ENCODE data around the gene NELFB. TPM values are rescaled to one million over a fixed set of nuclear protein-coding genes. Genes with fewer than 3 reads are reported as not detected.

NELFB gene
- total and polyA plus RNA-seq, 9 of the 15 experiments (the other 6 are each of a cell fraction or from before 2014, with no cell fraction given): 0.24 to 84.0 (median 29.7) TPM

DNA sequence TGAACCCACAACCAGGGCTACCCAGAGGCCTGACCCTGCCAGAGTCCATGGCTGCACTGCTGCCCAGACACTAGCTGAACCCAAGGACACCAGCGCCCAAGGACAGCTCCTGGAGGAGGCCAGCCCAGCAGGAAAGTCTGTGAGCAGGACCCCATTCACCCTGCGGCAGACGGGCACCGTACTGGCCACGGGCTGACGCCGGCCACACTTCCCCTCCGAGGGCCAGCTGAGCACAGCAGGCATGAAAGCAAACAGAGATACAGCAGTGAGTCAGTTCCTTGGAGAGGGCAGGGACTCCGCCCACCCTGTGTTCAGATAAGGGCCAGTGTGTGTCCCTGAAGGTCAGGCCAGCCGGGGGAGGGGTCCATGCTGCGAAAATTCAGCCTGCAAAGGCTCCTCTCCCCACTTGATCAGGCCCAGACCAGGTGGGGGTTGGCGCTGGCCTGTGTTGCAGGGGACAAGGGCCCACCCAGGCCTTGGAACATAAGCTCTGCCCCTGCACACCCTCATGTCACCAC is 36.3 kb upstream of the NELFB start (continued):
- no peak; the same call in 1 of the 2 replicates for TF ChIP-seq ZNF407 (IDR thresholded peaks at IDR 0.05; ENCODE audit: low read depth)
- peak in 1 of 2 experiments; percentile 59; a peak in 2 of 4 replicates for TF ChIP-seq TRIM24 (IDR thresholded peaks at IDR 0.05)
- TF ChIP-seq MCM5 (IDR thresholded peaks at IDR 0.05; ENCODE audit: low read depth): no peak
- TF ChIP-seq, protein P1, sequence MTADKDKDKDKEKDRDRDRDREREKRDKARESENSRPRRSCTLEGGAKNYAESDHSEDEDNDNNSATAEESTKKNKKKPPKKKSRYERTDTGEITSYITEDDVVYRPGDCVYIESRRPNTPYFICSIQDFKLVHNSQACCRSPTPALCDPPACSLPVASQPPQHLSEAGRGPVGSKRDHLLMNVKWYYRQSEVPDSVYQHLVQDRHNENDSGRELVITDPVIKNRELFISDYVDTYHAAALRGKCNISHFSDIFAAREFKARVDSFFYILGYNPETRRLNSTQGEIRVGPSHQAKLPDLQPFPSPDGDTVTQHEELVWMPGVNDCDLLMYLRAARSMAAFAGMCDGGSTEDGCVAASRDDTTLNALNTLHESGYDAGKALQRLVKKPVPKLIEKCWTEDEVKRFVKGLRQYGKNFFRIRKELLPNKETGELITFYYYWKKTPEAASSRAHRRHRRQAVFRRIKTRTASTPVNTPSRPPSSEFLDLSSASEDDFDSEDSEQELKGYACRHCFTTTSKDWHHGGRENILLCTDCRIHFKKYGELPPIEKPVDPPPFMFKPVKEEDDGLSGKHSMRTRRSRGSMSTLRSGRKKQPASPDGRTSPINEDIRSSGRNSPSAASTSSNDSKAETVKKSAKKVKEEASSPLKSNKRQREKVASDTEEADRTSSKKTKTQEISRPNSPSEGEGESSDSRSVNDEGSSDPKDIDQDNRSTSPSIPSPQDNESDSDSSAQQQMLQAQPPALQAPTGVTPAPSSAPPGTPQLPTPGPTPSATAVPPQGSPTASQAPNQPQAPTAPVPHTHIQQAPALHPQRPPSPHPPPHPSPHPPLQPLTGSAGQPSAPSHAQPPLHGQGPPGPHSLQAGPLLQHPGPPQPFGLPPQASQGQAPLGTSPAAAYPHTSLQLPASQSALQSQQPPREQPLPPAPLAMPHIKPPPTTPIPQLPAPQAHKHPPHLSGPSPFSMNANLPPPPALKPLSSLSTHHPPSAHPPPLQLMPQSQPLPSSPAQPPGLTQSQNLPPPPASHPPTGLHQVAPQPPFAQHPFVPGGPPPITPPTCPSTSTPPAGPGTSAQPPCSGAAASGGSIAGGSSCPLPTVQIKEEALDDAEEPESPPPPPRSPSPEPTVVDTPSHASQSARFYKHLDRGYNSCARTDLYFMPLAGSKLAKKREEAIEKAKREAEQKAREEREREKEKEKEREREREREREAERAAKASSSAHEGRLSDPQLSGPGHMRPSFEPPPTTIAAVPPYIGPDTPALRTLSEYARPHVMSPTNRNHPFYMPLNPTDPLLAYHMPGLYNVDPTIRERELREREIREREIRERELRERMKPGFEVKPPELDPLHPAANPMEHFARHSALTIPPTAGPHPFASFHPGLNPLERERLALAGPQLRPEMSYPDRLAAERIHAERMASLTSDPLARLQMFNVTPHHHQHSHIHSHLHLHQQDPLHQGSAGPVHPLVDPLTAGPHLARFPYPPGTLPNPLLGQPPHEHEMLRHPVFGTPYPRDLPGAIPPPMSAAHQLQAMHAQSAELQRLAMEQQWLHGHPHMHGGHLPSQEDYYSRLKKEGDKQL (CRISPR knock-in tag; IDR thresholded peaks at IDR 0.05; ENCODE audit: borderline replicate concordance): no peak
- TF ChIP-seq, protein P2, sequence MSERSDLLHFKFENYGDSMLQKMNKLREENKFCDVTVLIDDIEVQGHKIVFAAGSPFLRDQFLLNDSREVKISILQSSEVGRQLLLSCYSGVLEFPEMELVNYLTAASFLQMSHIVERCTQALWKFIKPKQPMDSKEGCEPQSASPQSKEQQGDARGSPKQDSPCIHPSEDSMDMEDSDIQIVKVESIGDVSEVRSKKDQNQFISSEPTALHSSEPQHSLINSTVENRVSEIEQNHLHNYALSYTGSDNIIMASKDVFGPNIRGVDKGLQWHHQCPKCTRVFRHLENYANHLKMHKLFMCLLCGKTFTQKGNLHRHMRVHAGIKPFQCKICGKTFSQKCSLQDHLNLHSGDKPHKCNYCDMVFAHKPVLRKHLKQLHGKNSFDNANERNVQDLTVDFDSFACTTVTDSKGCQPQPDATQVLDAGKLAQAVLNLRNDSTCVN (CRISPR knock-in tag; IDR thresholded peaks at IDR 0.05): peak; percentile 84; the same call in 1 of the 2 replicates
- no peak for TF ChIP-seq CHD1 (IDR thresholded peaks at IDR 0.05; ENCODE audit: low read length)
- TF ChIP-seq GATAD2B (IDR thresholded peaks at IDR 0.05; ENCODE audit: borderline replicate concordance): 0 out of 2 replicates have a peak, but pooled peaks have one; percentile 60
- TF ChIP-seq, protein P3, sequence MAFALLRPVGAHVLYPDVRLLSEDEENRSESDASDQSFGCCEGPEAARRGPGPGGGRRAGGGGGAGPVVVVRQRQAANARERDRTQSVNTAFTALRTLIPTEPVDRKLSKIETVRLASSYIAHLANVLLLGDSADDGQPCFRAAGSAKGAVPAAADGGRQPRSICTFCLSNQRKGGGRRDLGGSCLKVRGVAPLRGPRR (CRISPR knock-in tag; IDR thresholded peaks at IDR 0.05): no peak
- peak; percentile 91 for TF ChIP-seq ZNF583 (CRISPR knock-in tag; IDR thresholded peaks at IDR 0.05)
- no peak for TF ChIP-seq ZNF436 (CRISPR knock-in tag; IDR thresholded peaks at IDR 0.05)
- peak; percentile 88 for TF ChIP-seq RNF2 (IDR thresholded peaks at IDR 0.05)
- TF ChIP-seq SIN3B (IDR thresholded peaks at IDR 0.05; ENCODE audit: low read depth): no peak
